Hepatocyte (in vitro differentiated cells): ENCODE measurements around the gene PLA2G12B. TPM values are rescaled to one million over a fixed set of nuclear protein-coding genes. Genes with fewer than 3 reads are reported as not detected.
"Not testable (repeated sequence)": the region's sequence is repeated elsewhere in the genome, so short reads cannot be mapped to it uniquely, and the experiment has no call there.

ENCODE experiments used
- DNase-seq: peaks from one replicate; pipeline ENCODE4 v3.0.0-alpha.2; 2016; ENCODE audit warnings: low spot score
- H2AFZ ChIP-seq: fragments of 200-600 bp; sonication (generic); 2 replicates; pipeline ENCODE4 v1.6.0; 2016; ENCODE audit warnings: antibody characterized with exemption, mild to moderate bottlenecking
- H3K27ac ChIP-seq: fragments of 200-600 bp; sonication (generic); 2 replicates; pipeline ENCODE4 v1.5.1; 2016; ENCODE audit warnings: mild to moderate bottlenecking
- H3K27me3 ChIP-seq: fragments of 200-600 bp; sonication (generic); 2 replicates; pipeline ENCODE4 v1.6.1; 2016
- H3K36me3 ChIP-seq: fragments of 200-600 bp; sonication (generic); replicated peaks from 2 replicates; pipeline ENCODE4 v1.5.1; 2016; ENCODE audit warnings: low read depth; ENCODE audit not compliant: insufficient read depth
- H3K4me1 ChIP-seq: fragments of 200-600 bp; sonication (generic); 2 replicates; pipeline ENCODE4 v1.5.1; 2016; ENCODE audit warnings: mild to moderate bottlenecking, moderate library complexity; ENCODE audit not compliant: insufficient read depth
- H3K4me2 ChIP-seq: fragments of 200-600 bp; sonication (generic); 2 replicates; pipeline ENCODE4 v1.6.0; 2016
- H3K4me3 ChIP-seq: fragments of 200-600 bp; sonication (generic); 2 replicates; pipeline ENCODE4 v1.5.1; 2016; ENCODE audit warnings: mild to moderate bottlenecking
- H3K79me2 ChIP-seq: fragments of 200-600 bp; sonication (generic); 2 replicates; pipeline ENCODE4 v1.6.0; 2017; ENCODE audit warnings: mild to moderate bottlenecking
- H3K9me2 ChIP-seq: fragments of 200-600 bp; sonication (generic); replicated peaks from 2 replicates; pipeline ENCODE4 v1.6.0; 2017; ENCODE audit warnings: mild to moderate bottlenecking; ENCODE audit not compliant: insufficient read depth
- H3K9me3 ChIP-seq: fragments of 200-600 bp; sonication (generic); 2 replicates; pipeline ENCODE4 v1.5.1; 2016; ENCODE audit warnings: low read depth, mild to moderate bottlenecking
- H4K20me1 ChIP-seq: fragments of 200-600 bp; sonication (generic); 2 replicates; pipeline ENCODE4 v1.6.0; 2016; ENCODE audit warnings: mild to moderate bottlenecking; ENCODE audit not compliant: insufficient read depth, poor library complexity, severe bottlenecking
- CTCF ChIP-seq: fragments of 200-600 bp; sonication (generic); IDR thresholded peaks from 2 replicates; pipeline ENCODE4 v1.5.1; 2016; ENCODE audit warnings: antibody characterized with exemption, mild to moderate bottlenecking; ENCODE audit not compliant: poor library complexity
- EZH2 ChIP-seq: fragments of 200-600 bp; sonication (generic); IDR thresholded peaks from 2 replicates; pipeline ENCODE4 v1.6.1; 2016; ENCODE audit warnings: antibody characterized with exemption, mild to moderate bottlenecking, borderline replicate concordance
- EZH2phosphoT487 ChIP-seq: fragments of 200-600 bp; sonication (generic); IDR thresholded peaks from one replicate; pipeline ENCODE4 v1.6.1; 2018; ENCODE audit warnings: antibody characterized with exemption, mild to moderate bottlenecking, low read depth, moderate library complexity; ENCODE audit not compliant: unreplicated experiment, severe bottlenecking
- WGBS: methylation state at CpG from one replicate; pipeline ENCODE4 v1.1.6; 2016; ENCODE audit warnings: low lambda C conversion rate; ENCODE audit errors: missing lambda C conversion rate; 5-methylcytosine and 5-hydroxymethylcytosine counted together
- polyA plus RNA-seq: library from polyadenylated mRNA; unstranded; fragments of >200 nt; fragmentation: Nextera tagmentation; extraction: Ambion mirVana; gene quantifications from 2 replicates; pipeline ENCODE4 v1.2.1, GENCODE V29; 2016
- total RNA-seq: library from RNA; depleted of rRNA; stranded (reverse); fragments of >200 nt; gene quantifications from 2 replicates; pipeline ENCODE4 v1.2.3, GENCODE V29; 2014

Gene PLA2G12B
- total and polyA plus RNA-seq, 2 experiments from 2014 or later = 21.1 to 39.9 TPM

- TF ChIP-seq EZH2phosphoT487 (no peak), EZH2 (no peak), CTCF (no peak)
- Histone ChIP-seq H3K4me1 (no peaks in the 10 kb centered on the region), H3K9me3 (no peaks in the 10 kb centered on the region), H4K20me1 (no peaks in the 10 kb centered on the region), H3K4me3 (no peak overlapping the region), H2AFZ (no peak overlapping the region), H3K79me2 (no peaks in the 10 kb centered on the region), H3K9me2 (no peaks in the 10 kb centered on the region), H3K4me2 (no peak overlapping the region), H3K27ac (no peak overlapping the region), H3K27me3 (no peaks in the 10 kb centered on the region), H3K36me3 (no peaks in the 10 kb centered on the region)
- WGBS = 96% methylated on average over 13 of the region's 13 CpGs
- no peak for DNase-seq
Measured at GRCh38 chr10:72924351-72924750, 30.3 kb downstream of the PLA2G12B start.

GRCh38 chr10:72921147-72921683, 33.4 kb downstream of the PLA2G12B start:
- H3K27me3 ChIP-seq, H4K20me1 ChIP-seq, DNase-seq, H3K4me1 ChIP-seq, H3K9me3 ChIP-seq, H3K9me2 ChIP-seq, H3K4me3 ChIP-seq, H3K4me2 ChIP-seq, H3K79me2 ChIP-seq, H3K27ac ChIP-seq, H2AFZ ChIP-seq, H3K36me3 ChIP-seq: not testable (repeated sequence)
- whole genome bisulfite sequencing = 75% methylated on average over 1 of the region's 1 CpG

GRCh38 chr10:72918352-72918751, 36.3 kb downstream of the PLA2G12B start:
- Histone ChIP-seq H3K79me2 (no peaks in the 10 kb centered on the region), H3K36me3 (no peaks in the 10 kb centered on the region), H3K4me2 (no peak overlapping the region), H3K9me2 (no peaks in the 10 kb centered on the region), H3K9me3 (peaks cover 4% of the 10 kb centered on the region), H3K27ac (no peak overlapping the region), H2AFZ (no peak overlapping the region), H3K27me3 (no peaks in the 10 kb centered on the region), H3K4me1 (no peaks in the 10 kb centered on the region), H3K4me3 (no peak overlapping the region), H4K20me1 (no peaks in the 10 kb centered on the region)
- DNase-seq = no peak
- 94% methylated on average over 8 of the region's 8 CpGs for WGBS
- no peak for TF ChIP-seq EZH2phosphoT487
- no peak for TF ChIP-seq CTCF
- TF ChIP-seq EZH2 = no peak

GRCh38 chr10:72917803-72918332, 36.7 kb downstream of the PLA2G12B start:
- WGBS = 90% methylated on average over 2 of the region's 2 CpGs
- H4K20me1 ChIP-seq, H3K27me3 ChIP-seq, H3K9me2 ChIP-seq, H3K4me2 ChIP-seq, DNase-seq, H3K9me3 ChIP-seq, H2AFZ ChIP-seq, H3K79me2 ChIP-seq, H3K27ac ChIP-seq, H3K36me3 ChIP-seq, H3K4me3 ChIP-seq, H3K4me1 ChIP-seq: not testable (repeated sequence)

GRCh38 chr10:72917201-72917600, 37.4 kb downstream of the PLA2G12B start:
- H3K4me3 ChIP-seq, H3K27me3 ChIP-seq, H4K20me1 ChIP-seq, H3K36me3 ChIP-seq, H3K9me2 ChIP-seq, H3K9me3 ChIP-seq, H3K79me2 ChIP-seq, DNase-seq, H3K27ac ChIP-seq, H3K4me1 ChIP-seq, H3K4me2 ChIP-seq, H2AFZ ChIP-seq: not testable (repeated sequence)
- WGBS = 68% methylated on average over 3 of the region's 3 CpGs
